HEK293 (cell line): ENCODE data around the gene ESPNL.

Experiments
- CTCF ChIA-PET: fragments of 350-600 bp; formaldehyde crosslinking; extraction: SDS; loops from one replicate; lab custom pipeline; 2021; ENCODE audit warnings: antibody characterized with exemption; lab: Yijun Ruan, JAX
- POLR2A ChIA-PET: fragments of 300-600 bp; formaldehyde crosslinking; extraction: SDS; loops from one replicate; lab custom pipeline; 2020; ENCODE audit warnings: antibody characterized with exemption, inconsistent platforms; lab: Yijun Ruan, JAX
- H3K27ac ChIP-seq: fragments of 200-500 bp; sonication (Bioruptor generic); 2 replicates; pipeline ENCODE4 v1.5.1; 2014; ENCODE audit warnings: low read depth, low read length, control low read depth, inconsistent platforms; ENCODE audit errors: extremely low read depth
- H3K36me3 ChIP-seq, 2 experiments: fragments of 200-500 bp in 1 of 2; sonication (Bioruptor generic) in 1 of 2; 1 replicate in 1 of 2; 2 replicates in 1 of 2; pipeline ENCODE4 v1.5.1; 2014 to 2017; ENCODE audit warnings: inconsistent platforms in 2 of 2, low read length in 2 of 2; ENCODE audit not compliant: control insufficient read depth in 2 of 2, insufficient read depth in 1 of 2
- H3K4me1 ChIP-seq: fragments of 200-500 bp; sonication (Bioruptor generic); 2 replicates; pipeline ENCODE4 v1.5.1; 2014; ENCODE audit warnings: mild to moderate bottlenecking, low read length, inconsistent platforms; ENCODE audit not compliant: control insufficient read depth, insufficient read depth
- H3K4me3 ChIP-seq: 2 replicates; pipeline ENCODE4 v1.5.1; 2011; ENCODE audit warnings: low read depth, mild to moderate bottlenecking, control low read depth, low read length, moderate library complexity
- H3K9me3 ChIP-seq: fragments of 200-500 bp; sonication (Bioruptor generic); 2 replicates; pipeline ENCODE4 v1.5.1; 2014; ENCODE audit warnings: low read depth, low read length, inconsistent platforms; ENCODE audit not compliant: control insufficient read depth, insufficient read depth
- IKZF3 ChIP-seq: fragments of 450-650 bp; IDR thresholded peaks from 2 replicates; pipeline ENCODE4 v1.5.0; 2018; ENCODE audit warnings: missing biosample characterization, mild to moderate bottlenecking, missing genetic modification characterization, moderate library complexity
- KLF7 ChIP-seq: fragments of 450-650 bp; formaldehyde crosslinking; IDR thresholded peaks from 2 replicates; pipeline ENCODE4 v1.5.1; 2016; ENCODE audit warnings: missing biosample characterization, missing genetic modification characterization, borderline replicate concordance
- TRIM28 ChIP-seq: IDR thresholded peaks from 2 replicates; pipeline ENCODE4 v1.6.1; 2011; ENCODE audit warnings: low read length, control low read depth, borderline replicate concordance
- ZNF311 ChIP-seq: fragments of 450-650 bp; formaldehyde crosslinking; IDR thresholded peaks from 2 replicates; pipeline ENCODE4 v1.5.1; 2017; ENCODE audit warnings: missing biosample characterization, missing genetic modification characterization, borderline replicate concordance
- ZNF366 ChIP-seq: fragments of 450-650 bp; formaldehyde crosslinking; conservative IDR thresholded peaks from 2 replicates; pipeline ENCODE4 v1.5.1; 2016; ENCODE audit warnings: missing biosample characterization, missing genetic modification characterization
- ZNF423 ChIP-seq: fragments of 450-650 bp; formaldehyde crosslinking; IDR thresholded peaks from 2 replicates; pipeline ENCODE4 v1.5.1; 2016; ENCODE audit warnings: missing biosample characterization, missing genetic modification characterization
- ZNF501 ChIP-seq: fragments of 450-650 bp; formaldehyde crosslinking; IDR thresholded peaks from 2 replicates; pipeline ENCODE4 v1.5.1; 2016; ENCODE audit warnings: missing biosample characterization, missing genetic modification characterization
- ZNF510 ChIP-seq: fragments of 450-650 bp; formaldehyde crosslinking; IDR thresholded peaks from 2 replicates; pipeline ENCODE4 v1.5.1; 2018; ENCODE audit warnings: mild to moderate bottlenecking, missing genetic modification characterization, missing biosample characterization; ENCODE audit not compliant: insufficient replicate concordance
- ZNF530 ChIP-seq: fragments of 450-650 bp; formaldehyde crosslinking; IDR thresholded peaks from 2 replicates; pipeline ENCODE4 v1.5.1; 2016; ENCODE audit warnings: low read depth, missing biosample characterization, missing genetic modification characterization
- ZNF626 ChIP-seq: fragments of 450-650 bp; sonication (Bioruptor Pico); formaldehyde crosslinking; IDR thresholded peaks from 2 replicates; pipeline ENCODE4 v1.5.1; 2018; ENCODE audit warnings: missing biosample characterization, missing genetic modification characterization, inconsistent platforms
- ZNF776 ChIP-seq: fragments of 450-650 bp; formaldehyde crosslinking; IDR thresholded peaks from 2 replicates; pipeline ENCODE4 v1.5.0; 2017; ENCODE audit warnings: missing biosample characterization, missing genetic modification characterization, borderline replicate concordance
- TF ChIP-seq, protein P1 (sequence below): fragments of 450-650 bp; formaldehyde crosslinking; IDR thresholded peaks from 2 replicates; pipeline ENCODE4 v1.5.1; 2016; ENCODE audit warnings: missing biosample characterization, missing genetic modification characterization
- TF ChIP-seq, protein P2 (sequence below): fragments of 450-650 bp; formaldehyde crosslinking; IDR thresholded peaks from 2 replicates; pipeline ENCODE4 v1.5.1; 2016; ENCODE audit warnings: missing biosample characterization, missing genetic modification characterization
- TF ChIP-seq, protein P3 (sequence below): fragments of 450-650 bp; IDR thresholded peaks from 2 replicates; pipeline ENCODE4 v1.5.1; 2018; ENCODE audit warnings: missing biosample characterization, mild to moderate bottlenecking, missing genetic modification characterization
- TF ChIP-seq, protein P4 (sequence below): fragments of 450-650 bp; formaldehyde crosslinking; optimal IDR thresholded peaks from 2 replicates; pipeline ENCODE3; 2016; ENCODE audit warnings: missing biosample characterization, mild to moderate bottlenecking, missing genetic modification characterization
- TF ChIP-seq, protein P5 (sequence below): IDR thresholded peaks from 2 replicates; pipeline ENCODE4 v1.6.1; 2011; ENCODE audit warnings: mild to moderate bottlenecking, low read depth, low read length, borderline replicate concordance
- TF ChIP-seq, protein P6 (sequence below): fragments of 450-650 bp; formaldehyde crosslinking; IDR thresholded peaks from 2 replicates; pipeline ENCODE4 v1.5.1; 2016; ENCODE audit warnings: missing biosample characterization, missing genetic modification characterization

Gene ESPNL

DNA sequence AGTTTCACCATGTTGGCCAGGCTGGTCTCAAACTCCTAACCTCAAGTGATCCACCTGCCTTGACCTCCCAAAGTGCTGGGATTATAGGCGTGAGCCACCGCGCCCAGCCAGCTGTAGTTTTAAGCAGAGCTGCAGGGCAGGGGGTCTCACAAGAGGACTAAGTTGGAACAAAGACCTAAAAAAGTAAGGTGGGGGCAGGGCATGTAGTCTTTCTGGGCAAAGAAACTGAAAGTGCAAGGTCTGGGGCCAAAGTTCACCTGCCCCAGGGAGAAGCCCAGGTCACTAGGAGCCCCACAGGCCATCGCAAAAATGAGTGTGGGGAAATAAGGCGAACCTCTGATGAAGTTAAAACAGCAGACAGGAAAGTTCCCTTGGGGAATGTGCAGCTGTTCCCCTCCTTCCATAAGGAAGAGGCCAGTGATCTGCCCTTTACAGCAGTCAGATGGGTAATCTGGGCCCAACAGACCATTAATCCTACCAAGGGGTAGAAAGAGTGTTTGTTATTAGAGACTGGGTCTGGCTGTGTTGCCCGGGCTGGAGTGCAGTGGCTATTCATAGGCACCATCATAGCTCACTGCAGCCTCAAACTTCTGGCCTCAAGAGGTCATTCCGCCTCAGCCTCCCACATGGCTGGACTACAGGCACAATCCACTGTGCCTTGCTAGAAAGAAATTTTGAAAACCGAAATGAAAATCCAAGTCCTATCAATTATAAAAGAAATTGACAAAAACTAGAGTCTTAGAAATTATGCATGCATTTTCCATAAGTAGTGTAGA is 36.5 kb upstream of the ESPNL start:
- no peaks in the 10 kb centered on the region for H3K4me1 ChIP-seq
- no peaks in the 10 kb centered on the region for H3K9me3 ChIP-seq
- ChIA-PET CTCF (no interaction called here), POLR2A (no interaction called here)
- H3K36me3 ChIP-seq, result peaks cover 17 to 49% of the 10 kb centered on the region in 2 experiments
- TF ChIP-seq ZNF501 (no peak), ZNF776 (tag by site-specific recombination) (no peak)
- TF ChIP-seq, protein P1, sequence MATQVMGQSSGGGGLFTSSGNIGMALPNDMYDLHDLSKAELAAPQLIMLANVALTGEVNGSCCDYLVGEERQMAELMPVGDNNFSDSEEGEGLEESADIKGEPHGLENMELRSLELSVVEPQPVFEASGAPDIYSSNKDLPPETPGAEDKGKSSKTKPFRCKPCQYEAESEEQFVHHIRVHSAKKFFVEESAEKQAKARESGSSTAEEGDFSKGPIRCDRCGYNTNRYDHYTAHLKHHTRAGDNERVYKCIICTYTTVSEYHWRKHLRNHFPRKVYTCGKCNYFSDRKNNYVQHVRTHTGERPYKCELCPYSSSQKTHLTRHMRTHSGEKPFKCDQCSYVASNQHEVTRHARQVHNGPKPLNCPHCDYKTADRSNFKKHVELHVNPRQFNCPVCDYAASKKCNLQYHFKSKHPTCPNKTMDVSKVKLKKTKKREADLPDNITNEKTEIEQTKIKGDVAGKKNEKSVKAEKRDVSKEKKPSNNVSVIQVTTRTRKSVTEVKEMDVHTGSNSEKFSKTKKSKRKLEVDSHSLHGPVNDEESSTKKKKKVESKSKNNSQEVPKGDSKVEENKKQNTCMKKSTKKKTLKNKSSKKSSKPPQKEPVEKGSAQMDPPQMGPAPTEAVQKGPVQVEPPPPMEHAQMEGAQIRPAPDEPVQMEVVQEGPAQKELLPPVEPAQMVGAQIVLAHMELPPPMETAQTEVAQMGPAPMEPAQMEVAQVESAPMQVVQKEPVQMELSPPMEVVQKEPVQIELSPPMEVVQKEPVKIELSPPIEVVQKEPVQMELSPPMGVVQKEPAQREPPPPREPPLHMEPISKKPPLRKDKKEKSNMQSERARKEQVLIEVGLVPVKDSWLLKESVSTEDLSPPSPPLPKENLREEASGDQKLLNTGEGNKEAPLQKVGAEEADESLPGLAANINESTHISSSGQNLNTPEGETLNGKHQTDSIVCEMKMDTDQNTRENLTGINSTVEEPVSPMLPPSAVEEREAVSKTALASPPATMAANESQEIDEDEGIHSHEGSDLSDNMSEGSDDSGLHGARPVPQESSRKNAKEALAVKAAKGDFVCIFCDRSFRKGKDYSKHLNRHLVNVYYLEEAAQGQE (tag by site-specific recombination), result no peak
- H3K4me3 ChIP-seq, result no peak overlapping the region
- H3K27ac ChIP-seq, result no peak overlapping the region

DNA sequence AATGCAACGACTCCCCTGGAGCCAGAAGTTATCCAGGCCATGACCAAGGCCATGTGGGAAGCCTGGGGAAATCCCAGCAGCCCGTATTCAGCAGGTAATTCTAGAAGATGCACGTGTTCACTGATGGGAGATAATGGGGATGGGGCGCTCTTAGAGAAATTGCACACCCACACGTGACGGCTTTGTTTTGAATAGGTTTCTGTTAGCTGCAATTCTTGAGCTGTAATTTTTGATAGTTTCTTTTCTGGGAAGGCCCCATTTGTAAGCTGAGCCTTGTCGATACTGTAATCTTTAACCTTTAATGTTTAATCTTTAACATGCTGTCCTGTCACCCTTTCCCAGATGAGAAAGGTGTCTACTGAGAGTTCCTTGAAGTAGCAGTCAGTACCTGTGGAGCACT is 35.8 kb upstream of the ESPNL start:
- ChIA-PET POLR2A (interaction anchor here (0.6 to 0.7 kb wide), 2 partner anchors 25 to 196 kb away, joined by 3 to 6 read pairs; no protein-coding TSS in a partner anchor), CTCF (interaction anchor here (0.6 kb wide), 2 partner anchors 40 to 493 kb away, joined by 3 read pairs; no protein-coding TSS in a partner anchor)
- Histone ChIP-seq H3K9me3 (no peaks in the 10 kb centered on the region), H3K27ac (no peak overlapping the region), H3K4me1 (no peaks in the 10 kb centered on the region), H3K4me3 (no peak overlapping the region), H3K36me3 (peaks cover 17 to 56% of the 10 kb centered on the region in 2 experiments)
- TF ChIP-seq ZNF501 (no peak), ZNF510 (tag by site-specific recombination) (no peak), ZNF311 (tag by site-specific recombination) (no peak), ZNF530 (tag by site-specific recombination) (no peak)
- TF ChIP-seq, protein P2, sequence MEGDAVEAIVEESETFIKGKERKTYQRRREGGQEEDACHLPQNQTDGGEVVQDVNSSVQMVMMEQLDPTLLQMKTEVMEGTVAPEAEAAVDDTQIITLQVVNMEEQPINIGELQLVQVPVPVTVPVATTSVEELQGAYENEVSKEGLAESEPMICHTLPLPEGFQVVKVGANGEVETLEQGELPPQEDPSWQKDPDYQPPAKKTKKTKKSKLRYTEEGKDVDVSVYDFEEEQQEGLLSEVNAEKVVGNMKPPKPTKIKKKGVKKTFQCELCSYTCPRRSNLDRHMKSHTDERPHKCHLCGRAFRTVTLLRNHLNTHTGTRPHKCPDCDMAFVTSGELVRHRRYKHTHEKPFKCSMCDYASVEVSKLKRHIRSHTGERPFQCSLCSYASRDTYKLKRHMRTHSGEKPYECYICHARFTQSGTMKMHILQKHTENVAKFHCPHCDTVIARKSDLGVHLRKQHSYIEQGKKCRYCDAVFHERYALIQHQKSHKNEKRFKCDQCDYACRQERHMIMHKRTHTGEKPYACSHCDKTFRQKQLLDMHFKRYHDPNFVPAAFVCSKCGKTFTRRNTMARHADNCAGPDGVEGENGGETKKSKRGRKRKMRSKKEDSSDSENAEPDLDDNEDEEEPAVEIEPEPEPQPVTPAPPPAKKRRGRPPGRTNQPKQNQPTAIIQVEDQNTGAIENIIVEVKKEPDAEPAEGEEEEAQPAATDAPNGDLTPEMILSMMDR (tag by site-specific recombination), result no peak
- TF ChIP-seq, protein P3, sequence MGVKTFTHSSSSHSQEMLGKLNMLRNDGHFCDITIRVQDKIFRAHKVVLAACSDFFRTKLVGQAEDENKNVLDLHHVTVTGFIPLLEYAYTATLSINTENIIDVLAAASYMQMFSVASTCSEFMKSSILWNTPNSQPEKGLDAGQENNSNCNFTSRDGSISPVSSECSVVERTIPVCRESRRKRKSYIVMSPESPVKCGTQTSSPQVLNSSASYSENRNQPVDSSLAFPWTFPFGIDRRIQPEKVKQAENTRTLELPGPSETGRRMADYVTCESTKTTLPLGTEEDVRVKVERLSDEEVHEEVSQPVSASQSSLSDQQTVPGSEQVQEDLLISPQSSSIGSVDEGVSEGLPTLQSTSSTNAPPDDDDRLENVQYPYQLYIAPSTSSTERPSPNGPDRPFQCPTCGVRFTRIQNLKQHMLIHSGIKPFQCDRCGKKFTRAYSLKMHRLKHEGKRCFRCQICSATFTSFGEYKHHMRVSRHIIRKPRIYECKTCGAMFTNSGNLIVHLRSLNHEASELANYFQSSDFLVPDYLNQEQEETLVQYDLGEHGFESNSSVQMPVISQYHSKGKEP, result no peak

DNA sequence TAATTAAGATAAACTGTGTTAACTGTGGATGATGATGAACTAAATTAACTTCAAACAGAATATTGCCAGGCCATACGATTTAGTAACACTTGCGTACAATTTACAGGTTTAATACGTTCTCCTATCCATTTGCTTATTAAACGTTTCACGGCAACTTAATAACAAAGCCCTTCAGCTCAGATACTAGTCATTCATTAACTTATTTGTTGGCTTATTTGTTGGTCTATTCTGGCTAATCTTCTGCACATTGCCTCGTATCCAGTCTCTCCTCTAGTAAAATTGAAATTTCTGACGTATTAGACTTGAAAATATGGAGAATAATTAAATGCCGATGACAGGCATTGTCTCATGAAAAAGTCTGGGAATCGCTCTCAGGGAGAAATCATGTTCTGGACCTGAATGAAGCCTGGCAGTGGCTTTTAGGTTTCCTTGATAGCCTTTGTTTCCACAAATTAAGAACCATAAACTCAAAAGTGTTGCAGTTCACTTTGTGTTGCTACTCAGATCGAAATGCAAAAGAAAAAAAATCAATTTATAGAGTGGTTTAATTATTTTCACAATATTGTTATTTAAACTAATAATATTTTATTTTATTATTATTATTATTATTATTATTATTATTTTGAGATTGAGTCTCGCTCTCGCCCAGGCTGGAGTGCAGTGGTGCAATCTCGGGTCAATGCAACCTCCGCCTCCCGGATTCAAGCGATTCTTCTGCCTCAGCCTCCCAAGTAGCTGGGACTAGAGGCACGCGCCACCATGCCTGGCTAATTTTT is 34.9 kb upstream of the ESPNL start:
- Histone ChIP-seq H3K36me3 (peaks cover 24 to 65% of the 10 kb centered on the region in 2 experiments), H3K4me3 (no peak overlapping the region), H3K27ac (no peak overlapping the region), H3K4me1 (no peaks in the 10 kb centered on the region), H3K9me3 (no peaks in the 10 kb centered on the region)
- CTCF ChIA-PET, result interaction anchor here (0.6 kb wide), 3 partner anchors 39 to 493 kb away, joined by 3 read pairs; no protein-coding TSS in a partner anchor
- POLR2A ChIA-PET, result interaction anchor here (0.6 to 0.7 kb wide), 2 partner anchors 24 to 197 kb away, joined by 3 to 6 read pairs; no protein-coding TSS in a partner anchor
- TF ChIP-seq KLF7, result no peak
- TF ChIP-seq, protein P4, sequence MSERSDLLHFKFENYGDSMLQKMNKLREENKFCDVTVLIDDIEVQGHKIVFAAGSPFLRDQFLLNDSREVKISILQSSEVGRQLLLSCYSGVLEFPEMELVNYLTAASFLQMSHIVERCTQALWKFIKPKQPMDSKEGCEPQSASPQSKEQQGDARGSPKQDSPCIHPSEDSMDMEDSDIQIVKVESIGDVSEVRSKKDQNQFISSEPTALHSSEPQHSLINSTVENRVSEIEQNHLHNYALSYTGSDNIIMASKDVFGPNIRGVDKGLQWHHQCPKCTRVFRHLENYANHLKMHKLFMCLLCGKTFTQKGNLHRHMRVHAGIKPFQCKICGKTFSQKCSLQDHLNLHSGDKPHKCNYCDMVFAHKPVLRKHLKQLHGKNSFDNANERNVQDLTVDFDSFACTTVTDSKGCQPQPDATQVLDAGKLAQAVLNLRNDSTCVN (tag by site-specific recombination), result no peak
- TF ChIP-seq IKZF3 (tag by site-specific recombination), result no peak
- TF ChIP-seq, protein P5, sequence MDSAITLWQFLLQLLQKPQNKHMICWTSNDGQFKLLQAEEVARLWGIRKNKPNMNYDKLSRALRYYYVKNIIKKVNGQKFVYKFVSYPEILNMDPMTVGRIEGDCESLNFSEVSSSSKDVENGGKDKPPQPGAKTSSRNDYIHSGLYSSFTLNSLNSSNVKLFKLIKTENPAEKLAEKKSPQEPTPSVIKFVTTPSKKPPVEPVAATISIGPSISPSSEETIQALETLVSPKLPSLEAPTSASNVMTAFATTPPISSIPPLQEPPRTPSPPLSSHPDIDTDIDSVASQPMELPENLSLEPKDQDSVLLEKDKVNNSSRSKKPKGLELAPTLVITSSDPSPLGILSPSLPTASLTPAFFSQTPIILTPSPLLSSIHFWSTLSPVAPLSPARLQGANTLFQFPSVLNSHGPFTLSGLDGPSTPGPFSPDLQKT, result no peak
- TF ChIP-seq, protein P6, sequence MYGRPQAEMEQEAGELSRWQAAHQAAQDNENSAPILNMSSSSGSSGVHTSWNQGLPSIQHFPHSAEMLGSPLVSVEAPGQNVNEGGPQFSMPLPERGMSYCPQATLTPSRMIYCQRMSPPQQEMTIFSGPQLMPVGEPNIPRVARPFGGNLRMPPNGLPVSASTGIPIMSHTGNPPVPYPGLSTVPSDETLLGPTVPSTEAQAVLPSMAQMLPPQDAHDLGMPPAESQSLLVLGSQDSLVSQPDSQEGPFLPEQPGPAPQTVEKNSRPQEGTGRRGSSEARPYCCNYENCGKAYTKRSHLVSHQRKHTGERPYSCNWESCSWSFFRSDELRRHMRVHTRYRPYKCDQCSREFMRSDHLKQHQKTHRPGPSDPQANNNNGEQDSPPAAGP (tag by site-specific recombination), result no peak
- no peak for TF ChIP-seq TRIM28
- no peak for TF ChIP-seq ZNF626 (tag by site-specific recombination)
- no peak for TF ChIP-seq ZNF366 (tag by site-specific recombination)
- TF ChIP-seq ZNF423 (tag by site-specific recombination), result no peak
